ENCODE results near the gene SLC51B. TPM values are rescaled to one million over a fixed set of nuclear protein-coding genes. Genes with fewer than 3 reads are reported as not detected.

SLC51B gene
- total RNA-seq, 1 experiment from 2014 or later = not detected

DNA sequence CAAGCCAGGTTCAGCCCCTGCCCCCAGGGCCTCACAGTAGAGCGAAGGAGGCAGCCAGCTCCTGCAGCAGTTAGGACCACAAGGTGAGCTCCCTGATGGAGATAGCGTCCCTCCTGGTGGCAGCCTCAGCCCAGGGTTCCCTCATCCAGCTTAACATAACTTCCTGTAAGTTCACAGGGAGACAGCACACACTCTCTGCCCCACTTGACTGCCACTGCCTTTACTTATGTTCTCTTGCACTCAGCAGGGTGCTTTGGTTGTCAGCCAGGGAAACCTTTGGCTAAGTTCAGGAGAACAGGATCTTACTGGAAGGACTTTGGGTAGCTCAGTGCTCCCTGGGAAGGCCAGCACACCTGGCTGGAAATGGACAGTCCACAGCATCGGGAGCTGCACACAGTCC, 42.2 kb downstream of the SLC51B start:
- BruUV-seq (replicated peaks) = no TSS peak
- H3K27me3 Mint-ChIP-seq (ENCODE audit: unreplicated experiment) = peaks cover 35% of the 10 kb centered on the region
- H3K27ac Mint-ChIP-seq (ENCODE audit: unreplicated experiment) = no peak overlapping the region
- CTCF ChIA-PET = interaction anchor here (0.6 to 2.2 kb wide), 5 partner anchors 14 to 338 kb away, joined by 3 to 12 read pairs (median 6); no protein-coding TSS in a partner anchor
- no peak for DNase-seq
- intact Hi-C loops (cut with micrococcal nuclease; ENCODE audit: unreplicated experiment) = loop anchor here (2.0 kb wide), 1 partner anchor 33 kb away; no protein-coding TSS in a partner anchor
- no peak overlapping the region for H3K4me3 Mint-ChIP-seq (ENCODE audit: low read depth, unreplicated experiment)
- TF ChIP-seq, protein P1, sequence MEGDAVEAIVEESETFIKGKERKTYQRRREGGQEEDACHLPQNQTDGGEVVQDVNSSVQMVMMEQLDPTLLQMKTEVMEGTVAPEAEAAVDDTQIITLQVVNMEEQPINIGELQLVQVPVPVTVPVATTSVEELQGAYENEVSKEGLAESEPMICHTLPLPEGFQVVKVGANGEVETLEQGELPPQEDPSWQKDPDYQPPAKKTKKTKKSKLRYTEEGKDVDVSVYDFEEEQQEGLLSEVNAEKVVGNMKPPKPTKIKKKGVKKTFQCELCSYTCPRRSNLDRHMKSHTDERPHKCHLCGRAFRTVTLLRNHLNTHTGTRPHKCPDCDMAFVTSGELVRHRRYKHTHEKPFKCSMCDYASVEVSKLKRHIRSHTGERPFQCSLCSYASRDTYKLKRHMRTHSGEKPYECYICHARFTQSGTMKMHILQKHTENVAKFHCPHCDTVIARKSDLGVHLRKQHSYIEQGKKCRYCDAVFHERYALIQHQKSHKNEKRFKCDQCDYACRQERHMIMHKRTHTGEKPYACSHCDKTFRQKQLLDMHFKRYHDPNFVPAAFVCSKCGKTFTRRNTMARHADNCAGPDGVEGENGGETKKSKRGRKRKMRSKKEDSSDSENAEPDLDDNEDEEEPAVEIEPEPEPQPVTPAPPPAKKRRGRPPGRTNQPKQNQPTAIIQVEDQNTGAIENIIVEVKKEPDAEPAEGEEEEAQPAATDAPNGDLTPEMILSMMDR (IDR thresholded peaks at IDR 0.05; ENCODE audit: unreplicated experiment) = no peak
- H3K9me3 Mint-ChIP-seq (ENCODE audit: low read depth, unreplicated experiment) = no peaks in the 10 kb centered on the region
- peaks cover 15% of the 10 kb centered on the region for H3K4me1 Mint-ChIP-seq (ENCODE audit: low read depth, unreplicated experiment)
- H3K36me3 Mint-ChIP-seq (ENCODE audit: insufficient read depth, unreplicated experiment) = no peaks in the 10 kb centered on the region

GRCh38 chr15:65087873-65088642, 42.9 kb downstream of the SLC51B start:
- DNase-seq = no peak
- H3K4me1 Mint-ChIP-seq (ENCODE audit: low read depth, unreplicated experiment) = peaks cover 9% of the 10 kb centered on the region
- H3K36me3 Mint-ChIP-seq (ENCODE audit: insufficient read depth, unreplicated experiment) = no peaks in the 10 kb centered on the region
- no peak overlapping the region for H3K27ac Mint-ChIP-seq (ENCODE audit: unreplicated experiment)
- no peak overlapping the region for H3K4me3 Mint-ChIP-seq (ENCODE audit: low read depth, unreplicated experiment)
- TF ChIP-seq, protein P1 (IDR thresholded peaks at IDR 0.05; ENCODE audit: unreplicated experiment) = no peak
- H3K27me3 Mint-ChIP-seq (ENCODE audit: unreplicated experiment) = peaks cover 28% of the 10 kb centered on the region
- CTCF ChIA-PET = interaction anchor here (0.6 to 2.2 kb wide), 4 partner anchors 13 to 207 kb away, joined by 4 to 12 read pairs (median 8); no protein-coding TSS in a partner anchor
- BruUV-seq (replicated peaks) = no TSS peak
- intact Hi-C loops (cut with micrococcal nuclease; ENCODE audit: unreplicated experiment) = loop anchor here (2.0 kb wide), 1 partner anchor 33 kb away; no protein-coding TSS in a partner anchor
- no peaks in the 10 kb centered on the region for H3K9me3 Mint-ChIP-seq (ENCODE audit: low read depth, unreplicated experiment)

- no TSS peak for BruUV-seq (replicated peaks)
- TF ChIP-seq, protein P1 (IDR thresholded peaks at IDR 0.05; ENCODE audit: unreplicated experiment) = no peak
- intact Hi-C loops (cut with micrococcal nuclease; ENCODE audit: unreplicated experiment) = no loop called here
- H3K4me3 Mint-ChIP-seq (ENCODE audit: low read depth, unreplicated experiment) = no peak overlapping the region
- no peak overlapping the region for H3K27ac Mint-ChIP-seq (ENCODE audit: unreplicated experiment)
- CTCF ChIA-PET = interaction anchor here (1.3 kb wide), 1 partner anchor 34 kb away, joined by 3 read pairs; no protein-coding TSS in a partner anchor
- peaks cover 8% of the 10 kb centered on the region for H3K4me1 Mint-ChIP-seq (ENCODE audit: low read depth, unreplicated experiment)
- peaks cover 23% of the 10 kb centered on the region for H3K27me3 Mint-ChIP-seq (ENCODE audit: unreplicated experiment)
- H3K9me3 Mint-ChIP-seq (ENCODE audit: low read depth, unreplicated experiment) = no peaks in the 10 kb centered on the region
- H3K36me3 Mint-ChIP-seq (ENCODE audit: insufficient read depth, unreplicated experiment) = no peaks in the 10 kb centered on the region
- DNase-seq = no peak
These were observed 43.4 kb downstream of the SLC51B start for GRCh38 chr15:65088643-65089021.

GRCh38 chr15:65089206-65089824, 44.1 kb downstream of the SLC51B start:
- CTCF ChIA-PET = interaction anchor here (1.3 kb wide), 1 partner anchor 35 kb away, joined by 3 read pairs; no protein-coding TSS in a partner anchor
- Mint-ChIP-seq H3K4me3 (ENCODE audit: low read depth, unreplicated experiment) (no peak overlapping the region), H3K27me3 (ENCODE audit: unreplicated experiment) (peaks cover 16% of the 10 kb centered on the region), H3K27ac (ENCODE audit: unreplicated experiment) (no peak overlapping the region), H3K4me1 (ENCODE audit: low read depth, unreplicated experiment) (peaks cover 8% of the 10 kb centered on the region), H3K9me3 (ENCODE audit: low read depth, unreplicated experiment) (no peaks in the 10 kb centered on the region), H3K36me3 (ENCODE audit: insufficient read depth, unreplicated experiment) (no peaks in the 10 kb centered on the region)
- no TSS peak for BruUV-seq (replicated peaks)
- DNase-seq = no peak
- intact Hi-C loops (cut with micrococcal nuclease; ENCODE audit: unreplicated experiment) = no loop called here
- TF ChIP-seq, protein P1 (IDR thresholded peaks at IDR 0.05; ENCODE audit: unreplicated experiment) = no peak

Measured in Calu3 (cell line).